ENCODE data around the gene CEP41.

GRCh38 chr7:130371046-130371445, 69.8 kb downstream of the CEP41 start:
- TF ChIP-seq, protein P1, sequence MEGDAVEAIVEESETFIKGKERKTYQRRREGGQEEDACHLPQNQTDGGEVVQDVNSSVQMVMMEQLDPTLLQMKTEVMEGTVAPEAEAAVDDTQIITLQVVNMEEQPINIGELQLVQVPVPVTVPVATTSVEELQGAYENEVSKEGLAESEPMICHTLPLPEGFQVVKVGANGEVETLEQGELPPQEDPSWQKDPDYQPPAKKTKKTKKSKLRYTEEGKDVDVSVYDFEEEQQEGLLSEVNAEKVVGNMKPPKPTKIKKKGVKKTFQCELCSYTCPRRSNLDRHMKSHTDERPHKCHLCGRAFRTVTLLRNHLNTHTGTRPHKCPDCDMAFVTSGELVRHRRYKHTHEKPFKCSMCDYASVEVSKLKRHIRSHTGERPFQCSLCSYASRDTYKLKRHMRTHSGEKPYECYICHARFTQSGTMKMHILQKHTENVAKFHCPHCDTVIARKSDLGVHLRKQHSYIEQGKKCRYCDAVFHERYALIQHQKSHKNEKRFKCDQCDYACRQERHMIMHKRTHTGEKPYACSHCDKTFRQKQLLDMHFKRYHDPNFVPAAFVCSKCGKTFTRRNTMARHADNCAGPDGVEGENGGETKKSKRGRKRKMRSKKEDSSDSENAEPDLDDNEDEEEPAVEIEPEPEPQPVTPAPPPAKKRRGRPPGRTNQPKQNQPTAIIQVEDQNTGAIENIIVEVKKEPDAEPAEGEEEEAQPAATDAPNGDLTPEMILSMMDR (IDR thresholded peaks at IDR 0.05): no peak
- TF ChIP-seq POLR2A (IDR thresholded peaks at IDR 0.05): no peak
